Peyer's patch (tissue), 4 donors: Measurements from ENCODE around the gene TIMM10B. TPM values are rescaled to one million over a fixed set of nuclear protein-coding genes. Genes with fewer than 3 reads are reported as not detected.
"Not testable (repeated sequence)": the region's sequence is repeated elsewhere in the genome, so short reads cannot be mapped to it uniquely, and the experiment has no call there.

Experiments
- DNase-seq, 3 donors: peaks; one replicate each; pipeline ENCODE4 v3.0.0-alpha.2; 2017 to 2019
- H3K27ac ChIP-seq, 4 donors: fragments of 200-600 bp; sonication (generic); one replicate each; pipeline ENCODE4 v1.5.1; 2016 to 2019
- H3K27me3 ChIP-seq, 2 donors: fragments of 200-600 bp; sonication (generic); one replicate each; pipeline ENCODE4 v1.5.1; 2019
- H3K36me3 ChIP-seq, 3 donors: fragments of 200-600 bp; sonication (generic); one replicate each; pipeline ENCODE4 v1.5.1; 2016 to 2019
- H3K4me1 ChIP-seq, 4 donors: fragments of 200-600 bp; sonication (generic); one replicate each; pipeline ENCODE4 v1.5.1; 2016 to 2019
- H3K4me3 ChIP-seq, 4 donors: fragments of 200-600 bp; sonication (generic); 1 replicate in 3 of 4; 2 replicates in 1 of 4; pipeline ENCODE4 v1.5.1; 2016 to 2019; ENCODE audit warnings: mild to moderate bottlenecking in 1 of 4
- H3K9me3 ChIP-seq, 4 donors: fragments of 200-600 bp; sonication (generic); one replicate each; pipeline ENCODE4 v1.5.1; 2016 to 2019; ENCODE audit warnings: mild to moderate bottlenecking in 1 of 4
- CTCF ChIP-seq, 6 experiments: fragments of 450-650 bp in 4 of 6; fragments of 200-600 bp in 2 of 6; sonication (generic) in 1 of 6; IDR thresholded peaks; one replicate each; pipeline ENCODE4 v1.5.1; 2017 to 2019; ENCODE audit warnings: antibody characterized with exemption in 6 of 6, mild to moderate bottlenecking in 3 of 6, moderate library complexity in 1 of 6
- POLR2A ChIP-seq, 2 donors: fragments of 450-650 bp; IDR thresholded peaks; one replicate each; pipeline ENCODE4 v1.5.1; 2017; ENCODE audit warnings: antibody characterized with exemption in 2 of 2, mild to moderate bottlenecking in 2 of 2, moderate library complexity in 2 of 2
- total RNA-seq, 4 donors: library from RNA; depleted of rRNA; stranded (reverse); fragments of >200 nt; gene quantifications; one replicate each; pipeline ENCODE4 v1.1.0, GENCODE V29; 2016

The TIMM10B gene
- total RNA-seq, 4 donors from 2014 or later = 57.1 to 73.3 (median 66.6) TPM

- Histone ChIP-seq H3K4me1 (no peaks in the 10 kb centered on the region), H3K4me3 (no peak overlapping the region), H3K27ac (no peak overlapping the region), H3K27me3 (no peaks in the 10 kb centered on the region), H3K9me3 (no peaks in the 10 kb centered on the region), H3K36me3 (peaks cover 0 to 11% (median 0%) of the 10 kb centered on the region in 3 donors)
- TF ChIP-seq CTCF (IDR thresholded peaks at IDR 0.05) = peak in 5 of 6 experiments; percentile 58 to 95 (median 89)
- TF ChIP-seq POLR2A (IDR thresholded peaks at IDR 0.05) = no peak
- peak in 1 of 3 donors; percentile 55 for DNase-seq
Measured at GRCh38 chr11:6505577-6506240, 24.4 kb downstream of the TIMM10B start.

GRCh38 chr11:6516865-6517264, 35.6 kb downstream of the TIMM10B start:
- no peak overlapping the region for H3K4me3 ChIP-seq
- no peaks in the 10 kb centered on the region for H3K27me3 ChIP-seq
- H3K36me3 ChIP-seq = peaks cover 0 to 13% (median 0%) of the 10 kb centered on the region in 3 donors
- DNase-seq = no peak
- TF ChIP-seq CTCF (IDR thresholded peaks at IDR 0.05) (no peak), POLR2A (IDR thresholded peaks at IDR 0.05) (no peak)
- no peaks in the 10 kb centered on the region for H3K9me3 ChIP-seq
- H3K4me1 ChIP-seq = no peaks in the 10 kb centered on the region
- no peak overlapping the region for H3K27ac ChIP-seq

- peaks cover 0 to 7% (median 0%) of the 10 kb centered on the region in 3 donors for H3K36me3 ChIP-seq
- no peak for TF ChIP-seq CTCF (IDR thresholded peaks at IDR 0.05)
- TF ChIP-seq POLR2A (IDR thresholded peaks at IDR 0.05) = no peak
- H3K27ac ChIP-seq = no peak overlapping the region
- H3K4me3 ChIP-seq = no peak overlapping the region
- no peaks in the 10 kb centered on the region for H3K4me1 ChIP-seq
- no peaks in the 10 kb centered on the region for H3K27me3 ChIP-seq
- no peak for DNase-seq
- H3K9me3 ChIP-seq = no peaks in the 10 kb centered on the region
Measured at GRCh38 chr11:6520265-6520664, 39.0 kb downstream of the TIMM10B start.

- DNase-seq, H3K4me1 ChIP-seq, H3K9me3 ChIP-seq, H3K4me3 ChIP-seq, H3K27me3 ChIP-seq, H3K36me3 ChIP-seq, H3K27ac ChIP-seq: not testable (repeated sequence)
Measured at GRCh38 chr11:6521946-6522345, 40.6 kb downstream of the TIMM10B start.

- Histone ChIP-seq H3K27ac (no peak overlapping the region), H3K36me3 (peaks cover 0 to 7% (median 0%) of the 10 kb centered on the region in 3 donors), H3K4me1 (no peaks in the 10 kb centered on the region), H3K4me3 (no peak overlapping the region), H3K9me3 (no peaks in the 10 kb centered on the region), H3K27me3 (no peaks in the 10 kb centered on the region)
- DNase-seq = no peak
- TF ChIP-seq POLR2A (IDR thresholded peaks at IDR 0.05) (no peak), CTCF (IDR thresholded peaks at IDR 0.05) (no peak)
Measured at GRCh38 chr11:6523253-6523652, 42.0 kb downstream of the TIMM10B start.

- DNase-seq = no peak
- Histone ChIP-seq H3K4me3 (no peak overlapping the region), H3K27ac (no peak overlapping the region), H3K4me1 (no peaks in the 10 kb centered on the region), H3K27me3 (no peaks in the 10 kb centered on the region), H3K36me3 (peaks cover 0 to 6% (median 0%) of the 10 kb centered on the region in 3 donors), H3K9me3 (no peaks in the 10 kb centered on the region)
- no peak for TF ChIP-seq POLR2A (IDR thresholded peaks at IDR 0.05)
- TF ChIP-seq CTCF (IDR thresholded peaks at IDR 0.05) = no peak
Measured at GRCh38 chr11:6526411-6527135, 45.3 kb downstream of the TIMM10B start.
